Activated naive CD8-positive, alpha-beta T cell treated with anti-CD3 and anti-CD28 coated beads, Interleukin-2, amount 50 U/mL, for 16 hours (primary cell): ENCODE measurements around the gene SLC12A4.
"Not testable (repeated sequence)": the region's sequence is repeated elsewhere in the genome, so short reads cannot be mapped to it uniquely, and the experiment has no call there.

Source experiments
- DNase-seq: peaks from one replicate; pipeline ENCODE4 v3.0.0-alpha.2; 2020; ENCODE audit warnings: low read depth, low spot score

The SLC12A4 gene

DNA sequence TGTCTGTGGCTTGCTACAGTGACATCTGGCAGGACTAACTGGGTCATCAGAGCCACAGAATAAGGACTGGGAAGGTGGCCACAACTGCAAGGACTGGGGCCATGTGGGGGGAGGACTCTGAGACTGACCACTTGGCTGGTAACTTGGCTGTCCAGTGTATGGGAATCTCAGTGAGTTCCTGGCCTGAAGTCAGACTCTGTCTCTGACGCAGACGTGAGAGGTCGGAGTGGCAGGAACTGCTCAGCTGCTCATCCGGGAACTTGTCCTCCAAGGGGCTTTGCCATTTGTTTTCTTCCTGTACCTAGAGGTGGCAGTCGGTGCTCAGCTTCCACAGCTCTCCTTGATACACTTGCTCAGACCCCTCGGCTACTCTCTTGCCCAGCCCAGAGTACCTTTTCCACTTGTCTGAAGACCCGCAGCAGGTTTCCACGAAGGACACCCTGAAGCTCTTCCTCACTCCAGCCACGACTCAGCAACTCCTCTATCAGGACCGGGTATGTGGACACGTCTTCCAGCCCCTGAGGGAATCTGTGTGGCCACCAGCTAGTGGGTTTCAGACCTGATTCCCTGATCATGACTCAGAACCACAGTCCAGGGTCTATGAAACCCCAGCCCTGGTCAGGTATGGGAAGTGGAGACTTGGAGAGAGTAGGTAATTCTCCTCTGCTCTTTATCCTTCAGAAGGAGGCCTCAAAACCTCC, 19.2 kb upstream of the SLC12A4 start:
- no peak for DNase-seq

DNA sequence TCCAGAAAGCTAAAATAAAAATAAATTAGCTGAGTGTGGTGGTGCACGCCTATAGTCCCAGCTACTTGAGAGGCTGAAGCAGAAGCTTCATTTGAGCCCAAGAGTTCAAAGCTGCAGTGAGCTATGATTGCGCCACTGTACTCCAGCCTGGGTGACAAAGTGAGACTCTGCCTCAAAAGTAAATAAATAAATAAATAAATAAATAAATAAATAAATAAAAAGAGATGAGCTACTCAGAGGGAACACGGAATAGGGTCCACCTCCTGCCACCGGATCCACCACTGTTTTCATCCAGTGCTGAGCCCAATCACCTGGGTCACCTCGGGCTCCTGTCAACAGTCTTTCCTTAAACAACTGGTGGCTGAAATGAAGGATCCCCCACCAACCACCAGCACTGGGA, 18.5 kb upstream of the SLC12A4 start:
- no peak for DNase-seq

GRCh38 chr16:67982011-67982696, 13.7 kb upstream of the SLC12A4 start:
- DNase-seq, result no peak

DNA sequence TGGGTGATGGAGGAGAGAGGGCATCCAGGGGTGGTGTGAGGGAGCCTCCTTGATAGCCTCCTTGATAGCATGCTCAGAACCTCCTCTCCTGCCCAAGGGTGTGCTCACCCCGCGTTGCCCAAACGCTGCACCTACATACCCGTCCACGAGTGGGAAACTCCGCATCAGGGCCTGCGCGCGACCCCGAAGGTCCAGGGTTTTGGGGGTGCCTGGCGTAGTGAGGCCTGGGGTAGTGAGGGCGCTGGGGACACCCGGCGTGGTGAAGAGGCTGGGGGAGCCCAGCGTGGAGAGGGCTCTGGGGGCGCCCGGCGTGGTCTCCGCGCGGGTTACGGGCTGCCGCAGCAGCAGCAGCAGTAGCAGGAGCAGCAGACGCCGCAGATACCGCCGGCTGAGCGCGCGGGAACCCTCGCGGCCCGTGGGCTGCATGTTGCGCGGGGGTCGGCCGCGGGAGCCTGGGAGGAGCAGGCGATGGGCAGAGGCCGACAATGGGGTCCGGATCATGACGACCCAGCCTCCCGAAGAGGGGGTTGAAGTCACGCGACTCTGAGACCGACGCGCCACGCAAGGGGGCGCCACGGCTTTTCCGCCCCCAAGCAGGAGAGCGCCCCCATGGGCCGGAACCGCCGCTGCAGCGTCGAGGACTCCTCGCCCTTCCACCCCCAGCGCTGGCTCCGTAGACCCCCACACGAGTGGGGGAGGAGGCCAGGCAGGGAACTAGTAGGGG, 11.7 kb upstream of the SLC12A4 start, which contains the start of gene DPEP3:
Gene DPEP3, minus strand, starts transcription at position 545 of the 724 bp plus-strand sequence. Its CDS starts 119 bp downstream, at position 426.
- no peak for DNase-seq

- DNase-seq, result no peak
Observed at GRCh38 chr16:67977469-67978227, 9.2 kb upstream of the SLC12A4 start.

- DNase-seq, result no peak
Observed at GRCh38 chr16:67977005-67977404, 8.6 kb upstream of the SLC12A4 start.

DNA sequence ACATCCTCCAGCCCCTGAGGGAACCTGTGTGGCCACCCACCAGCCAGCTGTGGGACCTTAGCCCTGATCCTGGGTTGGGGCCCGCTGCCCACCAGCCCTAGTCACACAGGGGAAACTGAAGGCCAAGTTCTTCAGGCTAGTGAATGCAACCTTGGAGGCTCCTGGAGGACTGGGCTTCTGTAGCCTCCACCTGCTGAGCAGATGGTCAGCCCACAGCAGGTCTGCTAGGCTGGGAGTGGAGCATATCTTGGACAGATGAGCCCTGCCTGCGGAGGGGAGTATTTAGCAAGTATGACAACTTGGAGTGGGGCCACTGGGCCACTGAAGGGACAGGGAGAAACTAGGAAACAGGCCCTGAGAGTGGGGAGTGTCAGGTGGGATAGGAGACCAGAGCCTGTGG, 7.8 kb upstream of the SLC12A4 start:
- DNase-seq, result no peak

DNA sequence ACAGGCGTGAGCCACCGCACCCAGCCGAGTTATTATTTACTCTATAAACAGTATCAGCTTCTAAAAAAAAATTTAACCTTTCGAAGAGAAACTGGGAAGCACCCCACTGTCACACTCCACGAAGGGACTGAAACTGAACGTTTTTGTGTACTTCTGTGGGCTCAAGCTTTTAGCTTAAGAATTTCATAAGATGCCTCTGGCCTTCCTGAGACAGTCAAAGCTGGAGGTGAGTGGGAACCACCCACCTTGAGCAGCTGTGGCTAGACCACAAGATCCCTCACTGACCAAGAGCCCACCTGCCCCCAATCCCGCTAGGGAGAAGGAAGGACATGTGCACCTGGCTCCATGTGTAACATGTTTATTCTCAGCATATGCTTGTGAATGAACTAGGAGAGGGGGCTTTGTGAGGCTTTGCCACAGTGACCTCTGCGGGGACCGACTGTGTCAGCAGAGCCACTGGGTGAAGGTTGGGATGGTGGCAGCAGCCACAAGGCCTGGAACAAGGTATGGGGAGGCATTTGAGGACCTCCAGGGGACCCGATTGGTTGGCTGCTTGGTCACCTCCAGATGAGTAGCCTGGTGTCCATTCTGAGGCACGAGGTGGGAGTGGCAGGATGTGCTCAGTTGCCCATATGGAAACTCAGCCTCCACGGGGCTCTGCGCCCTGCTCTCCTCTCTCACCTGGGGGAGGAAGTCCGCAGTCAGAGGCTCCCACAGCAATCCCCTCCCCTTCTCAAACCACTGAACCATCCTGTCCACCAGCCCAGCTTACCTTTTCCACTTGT, 7.1 kb upstream of the SLC12A4 start:
- no peak for DNase-seq

DNA sequence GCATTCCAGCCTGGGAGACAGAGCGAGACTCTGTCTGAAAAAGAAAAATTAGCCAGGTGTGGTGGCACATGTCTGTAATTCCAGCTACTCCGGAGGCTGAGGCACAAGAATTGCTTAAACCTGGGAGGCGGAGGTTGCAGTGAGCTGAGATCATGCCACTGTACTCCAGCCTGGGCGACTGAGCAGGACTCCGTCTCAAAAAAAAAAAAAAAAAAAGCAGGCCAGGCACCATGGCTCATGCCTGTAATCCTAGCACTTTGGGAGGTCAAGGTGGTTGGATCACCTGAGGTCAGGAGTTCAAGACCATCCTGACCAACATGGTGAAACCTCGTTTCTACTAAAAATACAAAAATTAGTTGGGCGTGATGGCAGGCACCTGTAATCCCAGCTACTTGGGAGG, 3.8 kb upstream of the SLC12A4 start:
- DNase-seq, result not testable (repeated sequence)

- no peak for DNase-seq
Observed at GRCh38 chr16:67971111-67971510, 2.7 kb upstream of the SLC12A4 start.

- no peak for DNase-seq
Observed at GRCh38 chr16:67969254-67970039, 1.0 kb upstream of the SLC12A4 start.

DNA sequence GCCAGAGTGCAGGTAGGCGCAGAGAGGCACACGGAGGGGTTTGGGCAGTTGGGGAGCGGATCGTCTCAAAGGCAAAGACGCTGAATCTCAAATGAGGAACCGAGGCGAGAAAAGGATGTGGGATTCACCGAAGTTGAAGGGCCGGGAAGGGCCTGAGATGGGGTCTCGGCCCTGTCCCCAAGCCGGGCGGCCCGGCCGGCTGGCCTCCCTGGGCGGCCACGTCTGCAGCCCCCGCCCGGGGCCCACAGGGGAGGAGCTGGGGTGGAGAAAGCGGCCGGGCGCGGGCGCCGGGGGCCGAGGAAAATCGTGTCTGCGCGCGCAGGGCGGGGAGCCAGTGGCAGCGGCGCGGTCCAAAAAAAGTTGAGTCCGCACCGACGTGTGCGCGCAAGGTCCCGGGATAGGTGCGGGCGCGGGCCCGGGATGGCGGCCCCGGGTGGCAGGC, 458 bp downstream of the SLC12A4 start:
- DNase-seq, result no peak

- no peak for DNase-seq
Observed at GRCh38 chr16:67967183-67967957, 1.1 kb downstream of the SLC12A4 start.

- no peak for DNase-seq
Observed at GRCh38 chr16:67966549-67967182, 1.8 kb downstream of the SLC12A4 start.

- DNase-seq, result no peak
Observed at GRCh38 chr16:67965668-67966548, 2.5 kb downstream of the SLC12A4 start.

GRCh38 chr16:67964477-67965131, 3.8 kb downstream of the SLC12A4 start:
- no peak for DNase-seq

GRCh38 chr16:67963662-67964321, 4.6 kb downstream of the SLC12A4 start:
- DNase-seq, result no peak
